Peyer's patch (tissue), 4 donors: ENCODE measurements around the gene SLU7. TPM values are rescaled to one million over a fixed set of nuclear protein-coding genes. Genes with fewer than 3 reads are reported as not detected.

ENCODE experiments used
- DNase-seq, 3 donors: peaks; one replicate each; pipeline ENCODE4 v3.0.0-alpha.2; 2017 to 2019
- H3K27ac ChIP-seq, 4 donors: fragments of 200-600 bp; sonication (generic); one replicate each; pipeline ENCODE4 v1.5.1; 2016 to 2019
- H3K27me3 ChIP-seq, 2 donors: fragments of 200-600 bp; sonication (generic); one replicate each; pipeline ENCODE4 v1.5.1; 2019
- H3K36me3 ChIP-seq, 3 donors: fragments of 200-600 bp; sonication (generic); one replicate each; pipeline ENCODE4 v1.5.1; 2016 to 2019
- H3K4me1 ChIP-seq, 4 donors: fragments of 200-600 bp; sonication (generic); one replicate each; pipeline ENCODE4 v1.5.1; 2016 to 2019
- H3K4me3 ChIP-seq, 4 donors: fragments of 200-600 bp; sonication (generic); 1 replicate in 3 of 4; 2 replicates in 1 of 4; pipeline ENCODE4 v1.5.1; 2016 to 2019; ENCODE audit warnings: mild to moderate bottlenecking in 1 of 4
- H3K9me3 ChIP-seq, 4 donors: fragments of 200-600 bp; sonication (generic); one replicate each; pipeline ENCODE4 v1.5.1; 2016 to 2019; ENCODE audit warnings: mild to moderate bottlenecking in 1 of 4
- CTCF ChIP-seq, 6 experiments: fragments of 450-650 bp in 4 of 6; fragments of 200-600 bp in 2 of 6; sonication (generic) in 1 of 6; IDR thresholded peaks; one replicate each; pipeline ENCODE4 v1.5.1; 2017 to 2019; ENCODE audit warnings: antibody characterized with exemption in 6 of 6, mild to moderate bottlenecking in 3 of 6, moderate library complexity in 1 of 6
- POLR2A ChIP-seq, 2 donors: fragments of 450-650 bp; IDR thresholded peaks; one replicate each; pipeline ENCODE4 v1.5.1; 2017; ENCODE audit warnings: antibody characterized with exemption in 2 of 2, mild to moderate bottlenecking in 2 of 2, moderate library complexity in 2 of 2
- total RNA-seq, 4 donors: library from RNA; depleted of rRNA; stranded (reverse); fragments of >200 nt; gene quantifications; one replicate each; pipeline ENCODE4 v1.1.0, GENCODE V29; 2016

The SLU7 gene
- total RNA-seq, 4 donors from 2014 or later: 45.5 to 94.9 (median 61.1) TPM

- no peaks in the 10 kb centered on the region for H3K36me3 ChIP-seq
Observed at GRCh38 chr5:160385496-160385895, 33.4 kb downstream of the SLU7 start.

DNA sequence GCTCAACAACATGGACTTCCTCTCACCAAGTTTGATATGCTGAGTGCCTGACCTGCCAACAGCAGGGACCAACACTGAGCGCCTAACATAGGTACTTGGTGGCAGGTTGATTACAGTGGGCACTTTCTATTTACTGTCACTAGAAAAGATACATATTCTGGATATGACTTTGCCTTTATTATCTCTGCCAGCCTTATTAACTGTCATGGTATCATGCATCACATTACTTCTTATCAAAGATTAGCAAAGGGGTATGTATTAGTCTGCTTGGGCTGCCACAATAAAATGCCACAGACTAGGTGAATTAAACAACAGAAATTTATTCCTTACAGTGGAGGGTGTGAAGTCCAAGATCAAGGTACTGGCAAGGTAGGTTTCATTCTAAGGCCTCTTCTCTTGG lies 34.2 kb downstream of the SLU7 start:
- DNase-seq: no peak
- Histone ChIP-seq H3K36me3 (no peaks in the 10 kb centered on the region), H3K9me3 (peaks cover 0 to 5% (median 0%) of the 10 kb centered on the region in 4 donors), H3K4me1 (no peaks in the 10 kb centered on the region), H3K27ac (no peak overlapping the region), H3K4me3 (no peak overlapping the region), H3K27me3 (no peaks in the 10 kb centered on the region)
- TF ChIP-seq CTCF (IDR thresholded peaks at IDR 0.05) (no peak), POLR2A (IDR thresholded peaks at IDR 0.05) (no peak)

More at GRCh38 chr5:160385496-160385895, 33.4 kb downstream of the SLU7 start:
- H3K27me3 ChIP-seq: no peaks in the 10 kb centered on the region
- no peaks in the 10 kb centered on the region for H3K4me1 ChIP-seq
- DNase-seq: no peak
- H3K27ac ChIP-seq: no peak overlapping the region
- H3K4me3 ChIP-seq: no peak overlapping the region
- TF ChIP-seq CTCF (IDR thresholded peaks at IDR 0.05): no peak
- TF ChIP-seq POLR2A (IDR thresholded peaks at IDR 0.05): no peak
- peaks cover 0 to 5% (median 0%) of the 10 kb centered on the region in 4 donors for H3K9me3 ChIP-seq

GRCh38 chr5:160382346-160382745 lies 36.5 kb downstream of the SLU7 start:
- TF ChIP-seq CTCF (IDR thresholded peaks at IDR 0.05): no peak
- no peak for TF ChIP-seq POLR2A (IDR thresholded peaks at IDR 0.05)
- no peak overlapping the region for H3K4me3 ChIP-seq
- H3K4me1 ChIP-seq: no peaks in the 10 kb centered on the region
- no peak for DNase-seq
- no peak overlapping the region for H3K27ac ChIP-seq
- H3K9me3 ChIP-seq: peaks cover 0 to 4% (median 0%) of the 10 kb centered on the region in 4 donors
- no peaks in the 10 kb centered on the region for H3K27me3 ChIP-seq
- no peaks in the 10 kb centered on the region for H3K36me3 ChIP-seq

GRCh38 chr5:160380041-160380440 lies 38.8 kb downstream of the SLU7 start:
- Histone ChIP-seq H3K36me3 (no peaks in the 10 kb centered on the region), H3K4me1 (no peaks in the 10 kb centered on the region), H3K27me3 (no peaks in the 10 kb centered on the region), H3K27ac (no peak overlapping the region), H3K4me3 (no peak overlapping the region), H3K9me3 (no peaks in the 10 kb centered on the region)
- DNase-seq: no peak
- no peak for TF ChIP-seq CTCF (IDR thresholded peaks at IDR 0.05)
- no peak for TF ChIP-seq POLR2A (IDR thresholded peaks at IDR 0.05)

DNA sequence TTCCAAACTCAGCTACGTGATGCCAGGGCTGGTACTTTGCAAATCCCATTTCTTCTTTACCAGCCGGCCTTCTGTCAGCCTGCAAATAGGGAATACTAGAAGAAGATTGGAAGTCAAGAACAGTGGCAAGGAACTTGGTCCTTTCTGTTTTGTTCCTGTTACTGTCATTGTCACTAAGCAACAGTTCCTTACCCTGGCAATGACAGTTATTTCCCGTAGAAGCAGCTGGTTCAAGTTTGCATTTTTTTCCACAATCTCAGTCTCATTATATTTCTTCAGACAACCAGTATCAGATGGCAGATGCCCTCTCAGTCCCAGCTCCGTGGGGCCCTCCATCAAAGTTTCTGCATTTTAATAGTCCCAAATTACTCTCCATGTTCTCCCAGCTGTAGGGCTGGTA lies 39.4 kb downstream of the SLU7 start:
- Histone ChIP-seq H3K9me3 (no peaks in the 10 kb centered on the region), H3K36me3 (no peaks in the 10 kb centered on the region), H3K4me3 (no peak overlapping the region), H3K27ac (no peak overlapping the region), H3K4me1 (no peaks in the 10 kb centered on the region), H3K27me3 (no peaks in the 10 kb centered on the region)
- DNase-seq: no peak
- no peak for TF ChIP-seq CTCF (IDR thresholded peaks at IDR 0.05)
- no peak for TF ChIP-seq POLR2A (IDR thresholded peaks at IDR 0.05)

DNA sequence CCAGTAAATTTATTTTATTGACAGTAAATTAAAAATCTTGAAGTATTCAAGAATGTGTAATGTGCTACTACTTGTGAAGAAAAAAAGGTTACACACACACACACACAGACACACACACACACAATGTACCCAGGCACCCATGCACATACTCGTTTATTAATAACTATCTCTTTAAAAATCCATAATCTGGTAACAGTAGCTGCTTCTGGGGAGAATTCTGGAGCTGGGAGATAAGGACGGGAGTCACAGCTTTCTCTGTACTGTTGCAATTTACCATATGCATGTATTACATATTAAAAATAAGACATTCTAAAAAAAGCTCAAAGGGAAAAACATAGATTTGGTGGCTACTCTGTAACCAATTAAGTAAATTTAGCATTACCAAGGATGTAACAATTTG lies 40.6 kb downstream of the SLU7 start:
- no peaks in the 10 kb centered on the region for H3K36me3 ChIP-seq
- no peaks in the 10 kb centered on the region for H3K9me3 ChIP-seq
- DNase-seq: no peak
- TF ChIP-seq POLR2A (IDR thresholded peaks at IDR 0.05) (no peak), CTCF (IDR thresholded peaks at IDR 0.05) (no peak)
- no peak overlapping the region for H3K4me3 ChIP-seq
- no peaks in the 10 kb centered on the region for H3K4me1 ChIP-seq
- no peaks in the 10 kb centered on the region for H3K27me3 ChIP-seq
- no peak overlapping the region for H3K27ac ChIP-seq
